Ascending aorta (tissue), 2 donors: ENCODE measurements around the gene ENPP7. TPM values are rescaled to one million over a fixed set of nuclear protein-coding genes. Genes with fewer than 3 reads are reported as not detected.
"Not testable (repeated sequence)": the region's sequence is repeated elsewhere in the genome, so short reads cannot be mapped to it uniquely, and the experiment has no call there.

Experiments used
- DNase-seq, 2 donors: peaks; one replicate each; pipeline ENCODE4 v3.0.0-alpha.2; 2019; ENCODE audit warnings: low spot score in 2 of 2
- H3K27ac ChIP-seq, 2 donors: fragments of 200-600 bp; sonication (generic); one replicate each; pipeline ENCODE4 v1.5.1; 2016 to 2017; ENCODE audit warnings: mild to moderate bottlenecking in 1 of 2
- H3K27me3 ChIP-seq: fragments of 200-600 bp; sonication (generic); one replicate; pipeline ENCODE4 v1.5.1; 2017
- H3K36me3 ChIP-seq, 2 donors: fragments of 200-600 bp; sonication (generic); one replicate each; pipeline ENCODE4 v1.5.1; 2016
- H3K4me1 ChIP-seq, 2 donors: fragments of 200-600 bp; sonication (generic); one replicate each; pipeline ENCODE4 v1.5.1; 2016 to 2017; ENCODE audit warnings: mild to moderate bottlenecking in 1 of 2
- H3K4me3 ChIP-seq, 2 donors: fragments of 200-600 bp; sonication (generic); one replicate each; pipeline ENCODE4 v1.5.1; 2016 to 2017; ENCODE audit warnings: mild to moderate bottlenecking in 1 of 2
- H3K9me3 ChIP-seq, 2 donors: fragments of 200-600 bp; sonication (generic); one replicate each; pipeline ENCODE4 v1.5.1; 2016
- intact Hi-C: fragments of 100-400 bp; cut with DNase I; formaldehyde crosslinking; loops from one replicate; pipeline ENCODE4 v1.15.1; 2023
- total RNA-seq: library from RNA; depleted of rRNA; stranded (reverse); fragments of >200 nt; gene quantifications from one replicate; pipeline ENCODE4 v1.1.0, GENCODE V29; 2016
- TF ChIP-seq, protein P1 (sequence below), 3 experiments: fragments of 200-600 bp in 2 of 3; fragments of 450-650 bp in 1 of 3; sonication (generic) in 2 of 3; IDR thresholded peaks; one replicate each; pipeline ENCODE4 v1.5.1; 2016 to 2019; ENCODE audit warnings: antibody characterized with exemption in 3 of 3, mild to moderate bottlenecking in 1 of 3, moderate library complexity in 1 of 3

The ENPP7 gene
- total RNA-seq, 1 donor from 2014 or later = 2.2 TPM

DNA sequence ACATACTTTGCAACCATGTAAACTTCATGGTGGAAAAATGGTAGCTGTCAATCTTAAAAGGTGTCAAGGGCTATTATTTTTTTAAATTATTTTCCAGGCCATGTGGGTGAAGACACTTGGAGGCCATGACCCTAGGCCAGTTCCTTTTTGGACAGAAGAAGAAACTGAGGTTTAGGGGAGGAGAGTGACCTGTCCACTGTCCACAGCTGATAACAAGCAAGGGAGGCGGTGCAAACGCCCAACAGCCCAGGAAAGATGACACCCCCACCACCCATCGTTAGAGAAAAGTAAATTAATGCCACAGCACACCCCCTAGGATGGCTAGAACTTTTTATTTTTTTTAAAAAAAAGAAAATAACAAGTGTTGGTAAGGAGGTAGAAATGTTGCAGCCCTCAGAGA, 19.2 kb downstream of the ENPP7 start:
- intact Hi-C loops = no loop called here
- TF ChIP-seq, protein P1, sequence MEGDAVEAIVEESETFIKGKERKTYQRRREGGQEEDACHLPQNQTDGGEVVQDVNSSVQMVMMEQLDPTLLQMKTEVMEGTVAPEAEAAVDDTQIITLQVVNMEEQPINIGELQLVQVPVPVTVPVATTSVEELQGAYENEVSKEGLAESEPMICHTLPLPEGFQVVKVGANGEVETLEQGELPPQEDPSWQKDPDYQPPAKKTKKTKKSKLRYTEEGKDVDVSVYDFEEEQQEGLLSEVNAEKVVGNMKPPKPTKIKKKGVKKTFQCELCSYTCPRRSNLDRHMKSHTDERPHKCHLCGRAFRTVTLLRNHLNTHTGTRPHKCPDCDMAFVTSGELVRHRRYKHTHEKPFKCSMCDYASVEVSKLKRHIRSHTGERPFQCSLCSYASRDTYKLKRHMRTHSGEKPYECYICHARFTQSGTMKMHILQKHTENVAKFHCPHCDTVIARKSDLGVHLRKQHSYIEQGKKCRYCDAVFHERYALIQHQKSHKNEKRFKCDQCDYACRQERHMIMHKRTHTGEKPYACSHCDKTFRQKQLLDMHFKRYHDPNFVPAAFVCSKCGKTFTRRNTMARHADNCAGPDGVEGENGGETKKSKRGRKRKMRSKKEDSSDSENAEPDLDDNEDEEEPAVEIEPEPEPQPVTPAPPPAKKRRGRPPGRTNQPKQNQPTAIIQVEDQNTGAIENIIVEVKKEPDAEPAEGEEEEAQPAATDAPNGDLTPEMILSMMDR (IDR thresholded peaks at IDR 0.05) = no peak

DNA sequence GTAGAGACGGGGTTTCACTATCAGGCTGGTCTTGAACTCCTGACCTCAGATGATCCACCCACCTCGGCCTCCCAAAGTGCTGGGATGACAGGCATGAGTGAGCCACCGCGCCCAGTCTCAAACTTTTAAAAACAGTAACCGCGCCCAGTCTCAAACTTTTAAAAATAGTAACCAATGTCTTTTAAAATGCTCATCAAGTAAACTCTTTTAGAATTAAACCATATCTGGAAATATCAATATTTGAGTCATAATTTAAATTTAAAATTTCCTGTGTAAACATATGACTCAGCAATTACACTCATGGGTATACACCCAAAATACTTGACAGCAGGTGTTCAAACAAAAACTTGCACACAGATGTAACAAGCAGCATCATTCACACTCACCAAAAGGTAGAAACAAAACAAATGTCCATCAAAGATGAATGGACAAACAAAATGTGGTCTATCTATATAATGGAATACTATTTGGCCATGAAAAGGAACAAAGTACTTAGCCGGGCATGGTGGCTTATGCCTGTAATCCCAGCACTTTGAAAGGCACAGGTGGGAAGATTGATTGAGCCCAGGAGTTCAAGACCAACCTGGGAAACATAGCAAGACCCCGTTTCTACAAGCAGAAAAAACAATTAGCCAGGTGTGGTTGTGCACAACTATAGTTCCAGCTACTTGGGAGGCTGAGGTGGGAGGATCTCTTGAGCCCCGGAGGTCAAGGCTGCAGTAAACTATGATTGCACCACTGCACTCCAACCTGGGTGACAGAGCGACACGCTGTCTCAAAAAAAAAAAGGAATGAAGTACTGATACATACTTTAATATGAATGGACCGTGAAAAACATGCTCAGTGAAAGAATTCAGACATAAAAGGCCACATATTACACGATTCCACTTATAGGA, 20.2 kb downstream of the ENPP7 start:
- no peak overlapping the region for H3K27ac ChIP-seq
- no peaks in the 10 kb centered on the region for H3K36me3 ChIP-seq
- intact Hi-C loops = no loop called here
- TF ChIP-seq, protein P1 (IDR thresholded peaks at IDR 0.05) = no peak
- H3K27me3 ChIP-seq = peaks cover 17% of the 10 kb centered on the region
- H3K9me3 ChIP-seq = no peaks in the 10 kb centered on the region
- H3K4me1 ChIP-seq = no peaks in the 10 kb centered on the region
- no peak for DNase-seq
- H3K4me3 ChIP-seq = no peak overlapping the region

More for the DNA sequence above, 19.2 kb downstream of the ENPP7 start:
- H3K27ac ChIP-seq = no peak overlapping the region
- H3K27me3 ChIP-seq = peaks cover 17% of the 10 kb centered on the region
- H3K4me1 ChIP-seq = no peaks in the 10 kb centered on the region
- no peak for DNase-seq
- no peaks in the 10 kb centered on the region for H3K9me3 ChIP-seq
- H3K36me3 ChIP-seq = no peaks in the 10 kb centered on the region
- H3K4me3 ChIP-seq = no peak overlapping the region

DNA sequence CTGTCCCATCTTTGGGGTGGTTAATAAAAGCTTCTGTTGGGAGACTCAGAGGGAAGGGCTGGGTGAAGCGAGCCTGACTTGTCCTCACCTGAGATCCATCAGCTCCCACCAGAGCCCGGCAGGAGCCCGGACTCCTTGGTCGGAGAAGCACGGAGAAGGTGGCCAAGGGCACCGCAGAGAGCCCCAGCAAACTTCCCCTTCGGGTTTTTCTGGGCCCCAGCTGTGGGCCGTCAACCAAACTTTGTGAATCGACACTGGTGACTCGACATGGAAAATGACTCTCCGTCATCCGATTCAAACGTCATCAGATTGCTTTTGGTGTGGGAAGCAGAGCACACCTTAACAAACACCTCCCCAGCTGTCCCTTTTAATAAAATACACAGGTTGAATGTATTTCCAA, 21.4 kb downstream of the ENPP7 start:
- intact Hi-C loops = no loop called here
- TF ChIP-seq, protein P1 (IDR thresholded peaks at IDR 0.05) = no peak
- Histone ChIP-seq H3K4me3 (no peak overlapping the region), H3K4me1 (no peaks in the 10 kb centered on the region), H3K9me3 (no peaks in the 10 kb centered on the region), H3K36me3 (no peaks in the 10 kb centered on the region), H3K27me3 (peaks cover 13% of the 10 kb centered on the region), H3K27ac (no peak overlapping the region)
- DNase-seq = no peak

DNA sequence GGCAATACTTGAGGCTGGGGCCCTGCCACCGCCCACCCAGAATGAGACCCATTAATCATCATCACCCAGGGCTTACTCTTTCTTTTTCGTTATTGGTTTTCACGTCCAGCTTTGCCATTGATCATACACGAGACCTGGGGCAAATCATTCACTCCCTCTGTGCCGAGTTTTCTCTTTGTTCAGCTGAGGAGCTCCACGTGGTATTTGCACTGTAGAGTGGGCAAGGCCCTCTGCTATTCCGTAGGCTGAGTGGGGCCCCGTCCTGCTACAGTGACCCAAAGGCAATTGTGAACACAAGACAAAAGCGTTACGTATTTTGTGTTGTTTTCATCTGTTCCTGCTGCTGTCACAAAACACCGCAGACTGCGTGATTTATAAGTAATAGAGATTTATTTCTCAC, 23.6 kb downstream of the ENPP7 start:
- no peaks in the 10 kb centered on the region for H3K4me1 ChIP-seq
- DNase-seq = no peak
- intact Hi-C loops = no loop called here
- TF ChIP-seq, protein P1 (IDR thresholded peaks at IDR 0.05) = no peak
- no peak overlapping the region for H3K4me3 ChIP-seq
- H3K27ac ChIP-seq = no peak overlapping the region
- no peaks in the 10 kb centered on the region for H3K27me3 ChIP-seq
- no peaks in the 10 kb centered on the region for H3K9me3 ChIP-seq
- no peaks in the 10 kb centered on the region for H3K36me3 ChIP-seq

DNA sequence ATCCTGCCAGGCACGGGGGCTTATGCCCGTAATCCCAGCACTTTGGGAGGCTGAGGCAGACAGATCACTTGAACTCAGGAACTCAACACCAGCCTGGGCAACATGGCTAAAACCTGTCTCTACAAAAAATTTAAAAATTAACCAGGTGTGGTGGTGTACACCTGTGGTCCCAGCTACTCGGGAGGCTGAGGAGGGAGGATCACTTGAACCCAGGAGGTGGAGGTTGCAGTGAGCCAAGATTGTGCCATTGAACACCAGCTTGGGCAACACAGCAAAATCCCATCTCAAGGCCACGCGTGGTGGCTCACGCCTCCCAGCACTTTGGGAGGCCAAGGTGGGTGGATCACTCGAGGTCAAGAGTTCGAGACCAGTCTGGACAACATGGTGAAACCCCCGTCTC, 24.2 kb downstream of the ENPP7 start:
- DNase-seq, H3K4me3 ChIP-seq, H3K27me3 ChIP-seq, intact Hi-C loops, H3K4me1 ChIP-seq, H3K9me3 ChIP-seq, H3K36me3 ChIP-seq, H3K27ac ChIP-seq: not testable (repeated sequence)

DNA sequence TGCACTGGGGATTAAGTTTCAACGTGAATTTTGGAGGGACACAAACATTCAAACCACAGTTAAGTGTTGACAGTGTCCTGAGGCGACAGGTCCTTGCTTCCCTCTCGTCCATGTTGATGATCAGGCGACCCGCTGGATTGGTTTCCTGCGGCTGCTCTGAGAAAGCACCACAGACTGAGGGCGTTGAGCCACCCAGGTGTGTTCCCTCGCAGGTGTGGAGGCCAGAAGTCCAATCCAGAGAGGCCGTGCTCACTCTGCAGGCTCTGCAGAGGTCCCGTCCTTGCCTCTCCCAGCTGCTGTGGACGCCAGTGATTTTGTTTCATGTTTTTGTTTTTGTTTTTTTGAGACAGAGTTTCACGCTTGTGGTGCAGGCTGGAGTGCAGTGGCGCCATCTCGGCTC, 24.8 kb downstream of the ENPP7 start:
- Histone ChIP-seq H3K4me1 (no peaks in the 10 kb centered on the region), H3K27me3 (no peaks in the 10 kb centered on the region), H3K27ac (no peak overlapping the region), H3K9me3 (no peaks in the 10 kb centered on the region), H3K4me3 (no peak overlapping the region), H3K36me3 (no peaks in the 10 kb centered on the region)
- TF ChIP-seq, protein P1 (IDR thresholded peaks at IDR 0.05) = no peak
- intact Hi-C loops = no loop called here
- DNase-seq = no peak
